Endothelial cell of umbilical vein (primary cell): Measurements from ENCODE around the gene HOXD8. TPM values are rescaled to one million over a fixed set of nuclear protein-coding genes. Genes with fewer than 3 reads are reported as not detected.

Experiments used
- BruUV-seq: library from RNA; stranded (reverse); fragments of 400-500 nt; replicated peaks from 2 replicates; lab custom pipeline; 2021; lab: Mats Ljungman, UMichigan
- CTCF ChIA-PET: fragments of 300-600, 350-600 bp; sonication (Branson Sonifier 250); formaldehyde crosslinking; loops from one replicate; lab custom pipeline; 2021; ENCODE audit warnings: antibody characterized with exemption, inconsistent platforms; lab: Charles Lee
- POLR2A ChIA-PET: fragments of 300-600, 350-600 bp; sonication (Branson Sonifier 250); formaldehyde crosslinking; loops from one replicate; lab custom pipeline; 2021; ENCODE audit warnings: antibody characterized with exemption, inconsistent platforms; lab: Charles Lee
- DNase-seq: peaks from one replicate; pipeline ENCODE4 v3.0.0-alpha.2; 2011; ENCODE audit warnings: low read depth, low spot score
- FAIRE-seq: peaks from 2 replicates; lab custom pipeline; 2011; peaks lifted over from hg19 to GRCh38; lab: Jason Lieb, UNC
- H2AFZ ChIP-seq: 2 replicates; pipeline ENCODE4 v1.6.0; 2012; ENCODE audit warnings: low read depth, low read length, control low read depth, inconsistent platforms
- H3K27ac ChIP-seq: 2 replicates; pipeline ENCODE4 v1.5.1; 2011; ENCODE audit warnings: low read depth, mild to moderate bottlenecking, control low read depth, low read length, moderate library complexity; ENCODE audit not compliant: insufficient read depth
- H3K27me3 ChIP-seq, 2 experiments: 2 replicates each; pipeline versions ENCODE4 v1.6.0 to v1.6.1; 2011; ENCODE audit warnings: low read length in 2 of 2, mixed read lengths in 1 of 2; ENCODE audit not compliant: control insufficient read depth in 2 of 2, insufficient read depth in 2 of 2
- H3K36me3 ChIP-seq, 2 experiments: 2 replicates in 1 of 2; 3 replicates in 1 of 2; pipeline ENCODE4 v1.5.1; 2011; ENCODE audit warnings: low read length in 2 of 2, mild to moderate bottlenecking in 1 of 2, moderate library complexity in 1 of 2; ENCODE audit not compliant: control insufficient read depth in 2 of 2, insufficient read depth in 2 of 2; ENCODE audit errors: extremely low read depth in 1 of 2
- H3K4me1 ChIP-seq: 3 replicates; pipeline ENCODE4 v1.5.1; 2011; ENCODE audit warnings: mild to moderate bottlenecking, low read length; ENCODE audit not compliant: control insufficient read depth, insufficient read depth; ENCODE audit errors: extremely low read depth
- H3K4me2 ChIP-seq: 2 replicates; pipeline ENCODE4 v1.6.1; 2011; ENCODE audit warnings: low read length, control low read depth, mixed read lengths; ENCODE audit not compliant: insufficient read depth
- H3K4me3 ChIP-seq, 3 experiments: fragments of 200-600 bp in 1 of 3; sonication (generic), shearing (Covaris generic) in 1 of 3; replicated peaks in 1 of 3; 2 replicates each; pipeline ENCODE4 v1.5.1; 2011 to 2016; ENCODE audit warnings: control low read depth in 3 of 3, low read length in 3 of 3, mild to moderate bottlenecking in 2 of 3, inconsistent platforms in 1 of 3, low read depth in 1 of 3, moderate library complexity in 1 of 3; ENCODE audit not compliant: insufficient read depth in 1 of 3
- H3K79me2 ChIP-seq: 2 replicates; pipeline ENCODE4 v1.6.0; 2012; ENCODE audit warnings: low read length, inconsistent platforms; ENCODE audit not compliant: control insufficient read depth, insufficient read depth
- H3K9ac ChIP-seq: replicated peaks from 2 replicates; pipeline ENCODE3; 2011; ENCODE audit warnings: low read length, control low read depth; ENCODE audit not compliant: insufficient read depth; ENCODE audit errors: extremely low read depth
- H3K9me1 ChIP-seq: replicated peaks from 3 replicates; pipeline ENCODE4 v1.6.0; 2011; ENCODE audit warnings: mild to moderate bottlenecking, low read length; ENCODE audit not compliant: control insufficient read depth, insufficient read depth; ENCODE audit errors: extremely low read depth
- H3K9me3 ChIP-seq: replicated peaks from 2 replicates; pipeline ENCODE4 v1.5.1; 2012; ENCODE audit warnings: low read length, inconsistent platforms; ENCODE audit not compliant: control insufficient read depth, insufficient read depth
- H4K20me1 ChIP-seq: replicated peaks from 2 replicates; pipeline ENCODE3; 2011; ENCODE audit warnings: mild to moderate bottlenecking, low read length; ENCODE audit not compliant: control insufficient read depth, insufficient read depth; ENCODE audit errors: extremely low read depth
- CTCF ChIP-seq, 2 donors: IDR thresholded peaks; 1 replicate in 1 of 2; 2 replicates in 1 of 2; pipeline ENCODE4 v1.5.1; 2011; ENCODE audit warnings: low read length in 2 of 2, mild to moderate bottlenecking in 2 of 2, moderate library complexity in 2 of 2, control low read depth in 1 of 2, inconsistent platforms in 1 of 2, low read depth in 1 of 2; ENCODE audit not compliant: insufficient read depth in 1 of 2; ENCODE audit errors: extremely low read depth in 1 of 2
- EZH2 ChIP-seq: IDR thresholded peaks from 2 replicates; pipeline ENCODE4 v1.6.1; 2012; ENCODE audit warnings: borderline replicate concordance, low read depth, mild to moderate bottlenecking, moderate library complexity, low read length, inconsistent platforms; ENCODE audit not compliant: severe bottlenecking
- FOS ChIP-seq: IDR thresholded peaks from 2 replicates; pipeline ENCODE4 v1.6.1; 2011; ENCODE audit warnings: mild to moderate bottlenecking, low read length, moderate library complexity, borderline replicate concordance; ENCODE audit not compliant: insufficient read depth
- GATA2 ChIP-seq: IDR thresholded peaks from 2 replicates; pipeline ENCODE4 v1.7.0; 2011; ENCODE audit warnings: low read depth, mild to moderate bottlenecking, moderate library complexity, mixed read lengths, low read length; ENCODE audit not compliant: insufficient read length, insufficient read depth
- JUN ChIP-seq: IDR thresholded peaks from 2 replicates; pipeline ENCODE4 v1.6.1; 2011; ENCODE audit warnings: borderline replicate concordance, low read depth; ENCODE audit not compliant: insufficient read length, insufficient read depth
- MAX ChIP-seq: IDR thresholded peaks from 2 replicates; pipeline ENCODE4 v1.6.1; 2011; ENCODE audit not compliant: insufficient read depth, insufficient read length
- MYC ChIP-seq: IDR thresholded peaks from one replicate; pipeline ENCODE4 v1.6.1; 2011; ENCODE audit warnings: mild to moderate bottlenecking, low read depth, low read length
- POLR2A ChIP-seq: IDR thresholded peaks from 2 replicates; pipeline ENCODE4 v1.6.1; 2012; ENCODE audit warnings: low read depth, mild to moderate bottlenecking, control low read depth, low read length
- POLR2AphosphoS5 ChIP-seq: IDR thresholded peaks from 2 replicates; pipeline ENCODE4 v1.6.1; 2012; ENCODE audit warnings: low read depth, mild to moderate bottlenecking, control low read depth, low read length, moderate library complexity; ENCODE audit not compliant: insufficient read depth
- dilution Hi-C: fragments of 300-500 bp; cut with MboI; formaldehyde crosslinking; loops from one replicate; pipeline ENCODE4 v1.15.0; 2019; ENCODE audit warnings: low sequenced_read_pairs; ENCODE audit not compliant: extremely low pct_ligation_motif_present
- intact Hi-C: fragments of 100-400 bp; cut with micrococcal nuclease; formaldehyde crosslinking; loops from one replicate; pipeline ENCODE4 v1.10.0; 2022
- polyA plus RNA-seq, 4 experiments: library from polyadenylated mRNA; depleted of rRNA in 3 of 4; stranded (reverse) in 3 of 4; unstranded in 1 of 4; fragments of >200 nt; gene quantifications; 2 replicates each; pipeline versions ENCODE4 v1.2.1 to v1.2.3, GENCODE V29; 2011 to 2012; ENCODE audit warnings: missing spikeins in 1 of 4
- total RNA-seq: library from RNA; stranded (reverse); gene quantifications from 2 replicates; pipeline ENCODE4 v1.2.3, GENCODE V29; 2021

HOXD8 gene
- total and polyA plus RNA-seq, 2 donors (not counting 3 experiments of a cell fraction or from before 2014, with no cell fraction given), result 6.4 to 15.6 TPM

- dilution Hi-C loops (no loop called here), intact Hi-C loops (no loop called here)
- FAIRE-seq (no peak), DNase-seq (no peak)
- Histone ChIP-seq H3K4me3 (no peak overlapping the region), H3K4me2 (no peak overlapping the region), H3K27me3 (peaks cover 4 to 12% of the 10 kb centered on the region in 2 experiments), H3K9me3 (no peaks in the 10 kb centered on the region), H3K36me3 (no peaks in the 10 kb centered on the region), H4K20me1 (no peaks in the 10 kb centered on the region), H3K4me1 (peaks cover 3% of the 10 kb centered on the region), H3K79me2 (no peaks in the 10 kb centered on the region), H2AFZ (no peak overlapping the region), H3K9me1 (no peaks in the 10 kb centered on the region), H3K27ac (no peak overlapping the region), H3K9ac (no peak overlapping the region)
- no TSS peak for BruUV-seq
- TF ChIP-seq POLR2A (no peak), FOS (no peak), MYC (no peak), GATA2 (no peak), MAX (no peak), EZH2 (no peak), CTCF (IDR thresholded peaks at IDR 0.05; ENCODE audit: extremely low read depth in 1 of 2, insufficient read depth in 1 of 2, low read depth in 1 of 2, low read length in 2 of 2) (no peak), POLR2AphosphoS5 (no peak), JUN (no peak)
- ChIA-PET CTCF (interaction anchor here (0.6 to 2.5 kb wide), 7 partner anchors 10 to 385 kb away, joined by 3 to 12 read pairs (median 3); no protein-coding TSS in a partner anchor), POLR2A (no interaction called here)
Measured at GRCh38 chr2:176169181-176169580, 39.7 kb downstream of the HOXD8 start.
